Raji (cell line): ENCODE data around the gene BMP3.

Experiments used
- POLR2A ChIP-seq: IDR thresholded peaks from 2 replicates; pipeline ENCODE4 v1.6.1; 2011; ENCODE audit warnings: low read depth, low read length, control low read depth; ENCODE audit not compliant: insufficient read depth

The BMP3 gene

GRCh38 chr4:81032771-81033684, 2.5 kb downstream of the BMP3 start:
- TF ChIP-seq POLR2A: no peak

- TF ChIP-seq POLR2A: no peak
Observed at GRCh38 chr4:81038636-81039350, 8.3 kb downstream of the BMP3 start.

GRCh38 chr4:81039351-81039972, 9.0 kb downstream of the BMP3 start:
- TF ChIP-seq POLR2A: no peak

DNA sequence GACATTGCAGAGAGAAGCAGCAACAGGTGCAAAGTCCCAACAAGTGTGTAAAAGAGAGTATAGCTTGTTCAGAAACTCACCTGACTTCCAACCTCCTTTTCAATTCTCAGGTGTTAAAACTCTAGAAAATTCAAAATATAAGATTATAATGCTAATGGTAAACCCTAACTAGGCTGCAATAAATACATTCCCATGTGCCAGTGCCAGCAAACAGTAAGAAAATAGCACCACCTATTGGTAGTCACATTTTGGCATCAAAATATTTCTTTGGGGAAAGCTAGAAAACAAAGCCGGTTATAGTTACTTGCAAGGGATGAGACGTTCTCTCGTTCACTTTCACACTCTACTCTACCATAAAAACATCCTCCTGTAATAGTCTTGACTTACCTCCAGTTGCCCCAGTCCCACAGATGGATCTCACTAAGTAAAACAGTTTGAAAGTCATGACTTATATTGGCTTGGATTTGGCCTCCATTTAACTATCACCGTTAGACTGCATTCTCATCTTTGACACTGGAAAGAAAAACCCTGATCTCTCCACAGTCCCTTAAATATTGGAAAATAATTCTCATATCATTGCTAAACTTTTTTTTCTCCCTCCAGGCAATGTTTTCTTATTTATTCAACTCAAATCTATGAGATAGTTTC, 9.6 kb downstream of the BMP3 start:
- no peak for TF ChIP-seq POLR2A

- no peak for TF ChIP-seq POLR2A
Observed at GRCh38 chr4:81042578-81043365, 12.3 kb downstream of the BMP3 start.

- TF ChIP-seq POLR2A: no peak
Observed at GRCh38 chr4:81049330-81049729, 18.8 kb downstream of the BMP3 start.

GRCh38 chr4:81049907-81050306, 19.4 kb downstream of the BMP3 start:
- TF ChIP-seq POLR2A: no peak

- no peak for TF ChIP-seq POLR2A
Observed at GRCh38 chr4:81052119-81053068, 21.9 kb downstream of the BMP3 start.

DNA sequence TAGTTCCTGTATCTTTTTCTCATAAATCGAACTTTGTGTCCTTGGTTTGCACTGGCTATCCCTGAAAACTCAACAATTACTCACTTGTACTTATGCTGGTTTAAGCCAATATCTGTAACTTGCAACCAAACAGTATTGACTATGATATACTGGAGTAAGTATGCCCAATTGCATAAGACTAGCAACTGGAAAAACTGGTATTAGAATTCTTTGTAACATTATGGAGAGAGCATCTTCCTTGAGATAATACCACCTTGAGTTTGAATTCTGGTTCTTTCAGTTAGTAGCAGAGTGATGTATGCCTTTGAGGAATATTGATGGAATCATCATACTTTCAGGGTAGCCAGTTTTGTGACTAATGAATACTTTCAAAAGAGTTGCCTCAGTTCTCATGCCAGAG, 28.1 kb downstream of the BMP3 start:
- TF ChIP-seq POLR2A: no peak

- TF ChIP-seq POLR2A: no peak
Observed at GRCh38 chr4:81060587-81061343, 30.3 kb downstream of the BMP3 start.

GRCh38 chr4:81061344-81061730, 30.8 kb downstream of the BMP3 start:
- TF ChIP-seq POLR2A: no peak

DNA sequence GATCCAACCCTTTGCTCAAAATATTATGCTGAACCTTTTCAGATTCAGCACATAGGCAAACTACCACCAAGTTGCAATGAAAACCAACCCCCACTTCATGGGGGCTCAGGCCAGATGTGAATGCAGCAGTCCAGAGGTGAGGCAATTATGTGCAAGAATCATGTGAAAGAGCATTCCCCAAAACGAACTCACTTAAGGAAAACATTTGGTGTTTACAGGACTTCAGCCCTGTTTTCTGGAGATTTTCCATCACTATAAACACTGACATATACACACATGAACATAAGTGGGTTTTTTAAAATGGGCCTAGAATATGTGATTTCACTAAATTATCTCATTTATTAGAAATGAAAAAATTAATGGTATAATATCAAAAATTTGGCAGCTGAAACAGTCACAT, 31.5 kb downstream of the BMP3 start:
- no peak for TF ChIP-seq POLR2A

DNA sequence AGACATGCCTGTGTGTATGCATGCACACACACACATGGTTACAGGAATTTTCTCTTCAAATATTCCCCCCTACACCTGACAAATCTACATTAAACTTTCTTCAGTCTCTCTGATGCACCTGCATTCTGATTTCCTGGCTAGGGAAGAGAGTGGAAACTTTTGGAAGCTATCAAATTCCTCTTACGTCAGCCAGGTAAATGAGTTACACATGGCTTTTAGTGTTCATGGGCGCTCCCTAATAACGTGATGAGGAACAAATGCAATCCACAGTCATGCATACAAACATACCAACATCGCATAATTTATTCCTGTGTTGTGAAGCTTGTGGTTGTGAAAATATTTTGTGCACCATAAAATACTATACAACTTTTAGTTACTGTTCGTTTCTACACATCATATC, 34.9 kb downstream of the BMP3 start:
- TF ChIP-seq POLR2A: no peak
